Ectodermal cell (in vitro differentiated cells): Measurements from ENCODE around the gene NPTN.

ENCODE experiments used
- H3K27ac ChIP-seq: 2 replicates; pipeline ENCODE4 v1.7.0; 2013; ENCODE audit warnings: mild to moderate bottlenecking, low read depth, low read length; ENCODE audit not compliant: insufficient read depth, poor library complexity, severe bottlenecking
- H3K27me3 ChIP-seq: 2 replicates; pipeline ENCODE4 v1.7.0; 2013; ENCODE audit warnings: mild to moderate bottlenecking, low read length; ENCODE audit not compliant: insufficient read depth, control insufficient read depth, poor library complexity, severe bottlenecking
- H3K36me3 ChIP-seq: one replicate; pipeline ENCODE4 v1.7.0; 2013; ENCODE audit warnings: low read length; ENCODE audit not compliant: control insufficient read depth, insufficient read depth
- H3K4me1 ChIP-seq: one replicate; pipeline ENCODE4 v1.7.0; 2013; ENCODE audit warnings: low read length; ENCODE audit not compliant: control insufficient read depth, insufficient read depth
- H3K4me3 ChIP-seq: 2 replicates; pipeline ENCODE4 v1.7.0; 2013; ENCODE audit warnings: low read depth, low read length, control low read depth; ENCODE audit not compliant: insufficient read depth
- H3K9me3 ChIP-seq: 2 replicates; pipeline ENCODE4 v1.7.0; 2013; ENCODE audit warnings: mild to moderate bottlenecking, low read length, moderate library complexity; ENCODE audit not compliant: control insufficient read depth
- WGBS, 2 experiments: methylation state at CpG; one replicate each; pipeline ENCODE4 v1.1.7; 2013; ENCODE audit warnings: missing lambda C conversion rate in 2 of 2; 5-methylcytosine and 5-hydroxymethylcytosine counted together

Gene NPTN

GRCh38 chr15:73573037-73573436, 60.2 kb downstream of the NPTN start:
- H3K27ac ChIP-seq, result no peak overlapping the region
- H3K27me3 ChIP-seq, result no peaks in the 10 kb centered on the region
- 80 to 94% methylated on average over 1 of the region's 1 CpG for WGBS, 2 experiments
- no peaks in the 10 kb centered on the region for H3K9me3 ChIP-seq
- H3K4me3 ChIP-seq, result no peak overlapping the region
- H3K36me3 ChIP-seq, result peaks cover 26% of the 10 kb centered on the region
- no peaks in the 10 kb centered on the region for H3K4me1 ChIP-seq

- Histone ChIP-seq H3K4me3 (no peak overlapping the region), H3K9me3 (no peaks in the 10 kb centered on the region), H3K4me1 (no peaks in the 10 kb centered on the region), H3K27ac (no peak overlapping the region), H3K36me3 (peaks cover 26% of the 10 kb centered on the region), H3K27me3 (no peaks in the 10 kb centered on the region)
- 76 to 78% methylated on average over 5 of the region's 5 CpGs for WGBS, 2 experiments
Observed at GRCh38 chr15:73572296-73572695, 60.9 kb downstream of the NPTN start.

GRCh38 chr15:73571346-73571745, 61.8 kb downstream of the NPTN start:
- H3K4me3 ChIP-seq, result no peak overlapping the region
- no peaks in the 10 kb centered on the region for H3K9me3 ChIP-seq
- WGBS, 2 experiments, result 78 to 87% methylated on average over 4 to 5 of the region's 5 CpGs
- H3K4me1 ChIP-seq, result no peaks in the 10 kb centered on the region
- H3K27ac ChIP-seq, result no peak overlapping the region
- H3K27me3 ChIP-seq, result no peaks in the 10 kb centered on the region
- peaks cover 26% of the 10 kb centered on the region for H3K36me3 ChIP-seq

- H3K4me3 ChIP-seq, result no peak overlapping the region
- H3K27ac ChIP-seq, result no peak overlapping the region
- no peaks in the 10 kb centered on the region for H3K9me3 ChIP-seq
- WGBS, 2 experiments, result 95 to 96% methylated on average over 7 of the region's 7 CpGs
- no peaks in the 10 kb centered on the region for H3K27me3 ChIP-seq
- H3K4me1 ChIP-seq, result no peaks in the 10 kb centered on the region
- peaks cover 23% of the 10 kb centered on the region for H3K36me3 ChIP-seq
Observed at GRCh38 chr15:73570355-73571032, 62.7 kb downstream of the NPTN start.

GRCh38 chr15:73569361-73569760, 63.8 kb downstream of the NPTN start:
- Histone ChIP-seq H3K36me3 (peaks cover 19% of the 10 kb centered on the region), H3K9me3 (no peaks in the 10 kb centered on the region), H3K4me3 (no peak overlapping the region), H3K4me1 (no peaks in the 10 kb centered on the region), H3K27me3 (no peaks in the 10 kb centered on the region), H3K27ac (no peak overlapping the region)
- 95% methylated on average over 3 of the region's 3 CpGs for WGBS, 2 experiments

- no peak overlapping the region for H3K27ac ChIP-seq
- H3K36me3 ChIP-seq, result peaks cover 19% of the 10 kb centered on the region
- H3K27me3 ChIP-seq, result no peaks in the 10 kb centered on the region
- WGBS, 2 experiments, result 94 to 96% methylated on average over 7 of the region's 7 CpGs
- no peaks in the 10 kb centered on the region for H3K4me1 ChIP-seq
- H3K4me3 ChIP-seq, result no peak overlapping the region
- H3K9me3 ChIP-seq, result no peaks in the 10 kb centered on the region
Observed at GRCh38 chr15:73568564-73569280, 64.5 kb downstream of the NPTN start.

GRCh38 chr15:73567020-73567419, 66.2 kb downstream of the NPTN start:
- Histone ChIP-seq H3K4me3 (no peak overlapping the region), H3K27me3 (no peaks in the 10 kb centered on the region), H3K36me3 (peaks cover 21% of the 10 kb centered on the region), H3K4me1 (no peaks in the 10 kb centered on the region), H3K9me3 (no peaks in the 10 kb centered on the region), H3K27ac (no peak overlapping the region)
- WGBS, 2 experiments, result 97 to 100% methylated on average over 1 of the region's 1 CpG

- H3K27me3 ChIP-seq, result no peaks in the 10 kb centered on the region
- H3K9me3 ChIP-seq, result no peaks in the 10 kb centered on the region
- no peaks in the 10 kb centered on the region for H3K4me1 ChIP-seq
- H3K27ac ChIP-seq, result no peak overlapping the region
- 85 to 88% methylated on average over 5 to 6 of the region's 6 CpGs for WGBS, 2 experiments
- peaks cover 16% of the 10 kb centered on the region for H3K36me3 ChIP-seq
- no peak overlapping the region for H3K4me3 ChIP-seq
Observed at GRCh38 chr15:73564255-73564654, 68.9 kb downstream of the NPTN start.

GRCh38 chr15:73560501-73561117, 72.6 kb downstream of the NPTN start:
- Histone ChIP-seq H3K36me3 (peaks cover 17% of the 10 kb centered on the region), H3K27me3 (no peaks in the 10 kb centered on the region), H3K9me3 (no peaks in the 10 kb centered on the region), H3K4me3 (no peak overlapping the region), H3K4me1 (peaks cover 4% of the 10 kb centered on the region), H3K27ac (no peak overlapping the region)
- WGBS, 2 experiments, result 88 to 94% methylated on average over 2 of the region's 2 CpGs

- WGBS, 2 experiments, result 94 to 100% methylated on average over 1 of the region's 1 CpG
- peaks cover 15% of the 10 kb centered on the region for H3K36me3 ChIP-seq
Observed at GRCh38 chr15:73558529-73558928, 74.7 kb downstream of the NPTN start.

More at GRCh38 chr15:73558529-73558928, 74.7 kb downstream of the NPTN start:
- Histone ChIP-seq H3K27me3 (no peaks in the 10 kb centered on the region), H3K4me1 (peaks cover 4% of the 10 kb centered on the region), H3K9me3 (no peaks in the 10 kb centered on the region), H3K27ac (no peak overlapping the region), H3K4me3 (no peak overlapping the region)
